Gastrocnemius medialis (tissue), 4 donors: Measurements from ENCODE around the gene SLC10A3.
A peak's percentile ranks its signal among the peaks of the same experiment; 100 is the strongest.

Source experiments
- POLR2A ChIP-seq, 2 donors: fragments of 450-650 bp; IDR thresholded peaks; one replicate each; pipeline ENCODE4 v1.6.1; 2017; ENCODE audit warnings: antibody characterized with exemption in 2 of 2, mild to moderate bottlenecking in 2 of 2, moderate library complexity in 2 of 2
- TF ChIP-seq, protein P1 (sequence below), 5 experiments: fragments of 450-650 bp in 3 of 5; fragments of 200-600 bp in 2 of 5; sonication (generic) in 2 of 5; IDR thresholded peaks in 4 of 5; conservative IDR thresholded peaks in 1 of 5; 1 replicate in 4 of 5; 2 replicates in 1 of 5; pipeline ENCODE4 v1.5.1; 2016 to 2019; ENCODE audit warnings: antibody characterized with exemption in 5 of 5, mild to moderate bottlenecking in 3 of 5, moderate library complexity in 3 of 5

DNA sequence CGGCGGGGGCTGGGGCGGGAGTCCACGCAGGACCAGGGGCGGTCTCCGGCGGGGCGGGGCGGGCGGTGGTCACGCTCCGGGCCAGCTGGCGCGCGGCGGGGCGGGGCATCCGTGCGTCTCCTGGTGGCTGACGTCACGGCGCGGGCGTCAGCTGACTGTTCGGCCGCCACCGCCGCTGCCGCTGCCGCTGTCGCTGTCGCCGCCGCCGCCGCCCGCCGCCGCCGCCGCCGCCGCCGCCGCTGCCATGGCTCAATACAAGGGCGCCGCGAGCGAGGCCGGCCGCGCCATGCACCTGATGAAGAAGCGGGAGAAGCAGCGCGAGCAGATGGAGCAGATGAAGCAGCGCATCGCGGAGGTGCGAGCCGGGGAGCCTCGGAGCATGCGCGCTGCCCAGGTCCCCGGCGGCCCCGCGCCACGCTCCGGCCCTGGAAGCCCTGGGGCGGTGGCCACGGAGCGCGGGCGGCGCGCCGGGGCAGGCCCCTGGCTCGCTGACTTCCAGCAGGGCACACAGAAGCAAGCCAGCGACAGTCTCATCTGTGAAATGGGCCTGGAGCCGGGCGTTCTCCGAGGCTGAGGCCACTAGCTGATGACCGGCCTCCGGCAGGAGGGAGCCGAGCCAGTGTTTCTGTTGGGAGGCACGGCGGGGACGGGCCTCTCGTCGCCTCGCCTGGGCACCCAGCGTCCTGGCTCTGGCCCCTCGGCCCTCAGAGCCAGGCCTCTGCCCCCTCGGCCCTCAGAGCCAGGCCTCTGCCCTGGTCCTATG lies 46.3 kb downstream of the SLC10A3 start, which contains the start of gene FAM50A:
- peak; percentile 80 to 88 for TF ChIP-seq POLR2A (IDR thresholded peaks at IDR 0.05)
- TF ChIP-seq, protein P1, sequence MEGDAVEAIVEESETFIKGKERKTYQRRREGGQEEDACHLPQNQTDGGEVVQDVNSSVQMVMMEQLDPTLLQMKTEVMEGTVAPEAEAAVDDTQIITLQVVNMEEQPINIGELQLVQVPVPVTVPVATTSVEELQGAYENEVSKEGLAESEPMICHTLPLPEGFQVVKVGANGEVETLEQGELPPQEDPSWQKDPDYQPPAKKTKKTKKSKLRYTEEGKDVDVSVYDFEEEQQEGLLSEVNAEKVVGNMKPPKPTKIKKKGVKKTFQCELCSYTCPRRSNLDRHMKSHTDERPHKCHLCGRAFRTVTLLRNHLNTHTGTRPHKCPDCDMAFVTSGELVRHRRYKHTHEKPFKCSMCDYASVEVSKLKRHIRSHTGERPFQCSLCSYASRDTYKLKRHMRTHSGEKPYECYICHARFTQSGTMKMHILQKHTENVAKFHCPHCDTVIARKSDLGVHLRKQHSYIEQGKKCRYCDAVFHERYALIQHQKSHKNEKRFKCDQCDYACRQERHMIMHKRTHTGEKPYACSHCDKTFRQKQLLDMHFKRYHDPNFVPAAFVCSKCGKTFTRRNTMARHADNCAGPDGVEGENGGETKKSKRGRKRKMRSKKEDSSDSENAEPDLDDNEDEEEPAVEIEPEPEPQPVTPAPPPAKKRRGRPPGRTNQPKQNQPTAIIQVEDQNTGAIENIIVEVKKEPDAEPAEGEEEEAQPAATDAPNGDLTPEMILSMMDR (IDR thresholded peaks at IDR 0.05 in 4 of 5, conservative IDR thresholded peaks at IDR 0.05 in 1 of 5): no peak
